K562 (cell line): ENCODE data around the gene HAUS6. TPM values are rescaled to one million over a fixed set of nuclear protein-coding genes. Genes with fewer than 3 reads are reported as not detected.

Source experiments
- ARHGAP35 ChIP-seq: fragments of 450-650 bp; IDR thresholded peaks from 2 replicates; pipeline ENCODE4 v1.6.1; 2018; ENCODE audit not compliant: partially characterized antibody
- CTCF ChIP-seq, 3 experiments: IDR thresholded peaks in 2 of 3; conservative IDR thresholded peaks in 1 of 3; 2 replicates each; pipeline ENCODE4 v1.5.1; 2011 to 2012; ENCODE audit warnings: low read length in 3 of 3, mild to moderate bottlenecking in 3 of 3, control low read depth in 2 of 3, improper control_type of control experiment in 1 of 3, inconsistent platforms in 1 of 3, low read depth in 1 of 3, mixed read lengths in 1 of 3, moderate library complexity in 1 of 3; ENCODE audit not compliant: insufficient read depth in 2 of 3
- KAT7 ChIP-seq: sonication (generic); formaldehyde crosslinking; IDR thresholded peaks from 2 replicates; pipeline ENCODE4 v1.8.0; 2022; ENCODE audit warnings: missing genetic modification reagents, mild to moderate bottlenecking, borderline replicate concordance
- PRDM10 ChIP-seq: fragments of 450-650 bp; IDR thresholded peaks from 2 replicates; pipeline ENCODE4 v1.6.1; 2018; ENCODE audit not compliant: partially characterized antibody
- REST ChIP-seq, 2 experiments: fragments of 450-650 bp; formaldehyde crosslinking in 1 of 2; IDR thresholded peaks; 2 replicates each; pipeline versions ENCODE4 v1.4.0 to v1.6.1; 2014 to 2020; ENCODE audit warnings: mild to moderate bottlenecking in 2 of 2, borderline replicate concordance in 1 of 2, low read depth in 1 of 2
- SIRT6 ChIP-seq: IDR thresholded peaks from one replicate; pipeline ENCODE4 v1.6.1; 2012; ENCODE audit warnings: low read depth, mild to moderate bottlenecking, control low read depth, inconsistent platforms, low read length, moderate library complexity
- SMC3 ChIP-seq: conservative IDR thresholded peaks from 2 replicates; pipeline ENCODE4 v1.6.1; 2011; ENCODE audit warnings: low read depth, low read length, improper control_type of control experiment; ENCODE audit not compliant: insufficient read depth
- polyA plus RNA-seq, 8 experiments: library from polyadenylated mRNA; depleted of rRNA in 4 of 8; stranded (reverse) in 5 of 8; unstranded in 3 of 8; fragments of >200 nt; fragmentation: Nextera tagmentation in 2 of 8; fragmentation: Illumina TruSeq in 1 of 8; extraction: Ambion mirVana in 2 of 8; extraction: Trizol in 1 of 8; gene quantifications; 2 replicates each; pipeline versions ENCODE4 v1.2.1 to v1.2.3, GENCODE V29; 2011 to 2014; ENCODE audit warnings: inconsistent platforms in 1 of 8, missing spikeins in 1 of 8
- total RNA-seq, 7 experiments: library from RNA; depleted of rRNA in 6 of 7; stranded (reverse); fragments of >200 nt in 6 of 7; fragmentation: Illumina TruSeq in 2 of 7; extraction: Trizol in 2 of 7; gene quantifications; 2 replicates each; pipeline versions ENCODE4 v1.2.1 to v1.2.3, GENCODE V29; 2011 to 2021; ENCODE audit warnings: low replicate concordance in 1 of 7

Gene HAUS6
- total and polyA plus RNA-seq, 9 of the 15 experiments (the other 6 are each of a cell fraction or from before 2014, with no cell fraction given) = 10.2 to 31.7 (median 23.1) TPM

GRCh38 chr9:19028835-19029451 is 73.8 kb downstream of the HAUS6 start (continued):
- peak; percentile 25; the same call in 1 of the 2 replicates for TF ChIP-seq REST (IDR thresholded peaks at IDR 0.05; ENCODE audit: borderline replicate concordance)
- TF ChIP-seq REST (CRISPR knock-in tag; IDR thresholded peaks at IDR 0.05; ENCODE audit: low read depth) = no peak
- no peak for TF ChIP-seq KAT7 (CRISPR knock-in tag)
- TF ChIP-seq SMC3 = peak; percentile 48
- TF ChIP-seq PRDM10 = peak; percentile 46
- TF ChIP-seq CTCF (IDR thresholded peaks at IDR 0.05 in 2 of 3, conservative IDR thresholded peaks at IDR 0.05 in 1 of 3; ENCODE audit: insufficient read depth in 2 of 3, low read depth in 1 of 3, low read length in 3 of 3) = peak; percentile 53 to 70 (median 56)
- no peak for TF ChIP-seq SIRT6
- no peak for TF ChIP-seq ARHGAP35
